H1 (cell line): ENCODE measurements around the gene LRRTM4. TPM values are rescaled to one million over a fixed set of nuclear protein-coding genes. Genes with fewer than 3 reads are reported as not detected.

ENCODE experiments used
- CTCF ChIA-PET: fragments of 300-600 bp; sonication (Branson Sonifier 250); formaldehyde crosslinking; loops from one replicate; lab custom pipeline; 2021; ENCODE audit not compliant: partially characterized antibody; lab: Charles Lee
- POLR2A ChIA-PET: fragments of 300-600 bp; sonication (Branson Sonifier 250); formaldehyde crosslinking; loops from one replicate; lab custom pipeline; 2021; ENCODE audit warnings: inconsistent platforms; ENCODE audit not compliant: partially characterized antibody; lab: Charles Lee
- DNase-seq, 2 experiments: peaks; one replicate each; pipeline versions ENCODE4 v3.0.0 to v3.0.0-alpha.2; 2010 to 2022; ENCODE audit warnings: low spot score in 2 of 2, low read depth in 1 of 2, mixed read lengths in 1 of 2
- FAIRE-seq: peaks from 2 replicates; lab custom pipeline; 2011; peaks lifted over from hg19 to GRCh38; lab: Jason Lieb, UNC
- H2AFZ ChIP-seq: 2 replicates; pipeline ENCODE4 v1.8.1; 2012; ENCODE audit warnings: low read length, inconsistent platforms
- H2AK5ac ChIP-seq: 2 replicates; pipeline ENCODE4 v1.6.1; 2013; ENCODE audit warnings: low read depth, low read length
- H2BK120ac ChIP-seq: replicated peaks from 2 replicates; pipeline ENCODE3; 2013; ENCODE audit warnings: low read depth, low read length, inconsistent platforms
- H2BK12ac ChIP-seq: 2 replicates; pipeline ENCODE4 v1.6.1; 2013; ENCODE audit warnings: low read depth, low read length
- H2BK15ac ChIP-seq: 2 replicates; pipeline ENCODE4 v1.6.1; 2013; ENCODE audit warnings: low read length
- H2BK20ac ChIP-seq: 2 replicates; pipeline ENCODE4 v1.6.1; 2013; ENCODE audit warnings: low read length
- H2BK5ac ChIP-seq: 2 replicates; pipeline ENCODE4 v1.6.1; 2013; ENCODE audit warnings: low read depth, low read length
- H3K14ac ChIP-seq: 2 replicates; pipeline ENCODE4 v1.6.1; 2013; ENCODE audit warnings: inconsistent platforms; ENCODE audit not compliant: insufficient read length
- H3K18ac ChIP-seq: 2 replicates; pipeline ENCODE4 v1.6.1; 2013; ENCODE audit warnings: low read length; ENCODE audit errors: extremely low read depth
- H3K23ac ChIP-seq: 2 replicates; pipeline ENCODE4 v1.6.1; 2013; ENCODE audit warnings: inconsistent platforms; ENCODE audit not compliant: insufficient read length
- H3K23me2 ChIP-seq: 2 replicates; pipeline ENCODE4 v1.6.1; 2013; ENCODE audit warnings: low read depth, low read length
- H3K27ac ChIP-seq: 2 replicates; pipeline ENCODE4 v1.6.1; 2011; ENCODE audit warnings: low read depth, low read length, inconsistent platforms
- H3K27me3 ChIP-seq, 4 experiments: replicated peaks in 1 of 4; 1 replicate in 1 of 4; 2 replicates in 3 of 4; pipeline versions ENCODE4 v1.6.1 to v1.8.1; 2011 to 2013; ENCODE audit warnings: low read length in 3 of 4, mild to moderate bottlenecking in 3 of 4, inconsistent platforms in 2 of 4, mixed read lengths in 2 of 4, moderate library complexity in 1 of 4; ENCODE audit not compliant: control insufficient read depth in 3 of 4, insufficient read depth in 3 of 4; ENCODE audit errors: extremely low read depth in 1 of 4
- H3K36me3 ChIP-seq, 4 experiments: 2 replicates each; pipeline versions ENCODE4 v1.6.1 to v1.8.1; 2011 to 2013; ENCODE audit warnings: mild to moderate bottlenecking in 4 of 4, low read length in 3 of 4, moderate library complexity in 2 of 4, control low read depth in 1 of 4, inconsistent platforms in 1 of 4; ENCODE audit not compliant: insufficient read depth in 4 of 4, control insufficient read depth in 2 of 4
- H3K4ac ChIP-seq: replicated peaks from 2 replicates; pipeline ENCODE3; 2013; ENCODE audit warnings: low read length, low read depth, mixed read lengths, inconsistent platforms; ENCODE audit not compliant: insufficient read length
- H3K4me1 ChIP-seq, 4 experiments: replicated peaks in 1 of 4; 1 replicate in 1 of 4; 2 replicates in 3 of 4; pipeline versions ENCODE4 v1.6.1 to v1.8.1; 2011 to 2013; ENCODE audit warnings: low read length in 3 of 4, inconsistent platforms in 2 of 4, mixed read lengths in 1 of 4; ENCODE audit not compliant: insufficient read depth in 4 of 4, control insufficient read depth in 3 of 4
- H3K4me2 ChIP-seq, 2 experiments: 2 replicates each; pipeline versions ENCODE4 v1.6.1 to v1.8.1; 2011 to 2013; ENCODE audit warnings: low read depth in 2 of 2, low read length in 2 of 2, control low read depth in 1 of 2, inconsistent platforms in 1 of 2, mild to moderate bottlenecking in 1 of 2; ENCODE audit not compliant: insufficient read depth in 1 of 2
- H3K4me3 ChIP-seq, 4 experiments: fragments of 200-600, 300-600 bp in 1 of 4; sonication (generic), shearing (Covaris generic), sonication (Bioruptor Twin) in 1 of 4; 2 replicates each; pipeline versions ENCODE4 v1.5.1 to v1.8.1; 2011 to 2016; ENCODE audit warnings: low read length in 4 of 4, low read depth in 3 of 4, control low read depth in 2 of 4, inconsistent platforms in 2 of 4, mild to moderate bottlenecking in 2 of 4, mixed read lengths in 1 of 4, moderate library complexity in 1 of 4; ENCODE audit not compliant: insufficient read depth in 2 of 4; ENCODE audit errors: extremely low read depth in 1 of 4
- H3K56ac ChIP-seq: replicated peaks from 2 replicates; pipeline ENCODE3; 2013; ENCODE audit warnings: low read depth, mild to moderate bottlenecking, mixed read lengths, low read length, inconsistent platforms; ENCODE audit not compliant: insufficient read length
- H3K79me1 ChIP-seq: 2 replicates; pipeline ENCODE4 v1.6.1; 2013; ENCODE audit warnings: low read depth, low read length, control low read depth
- H3K79me2 ChIP-seq, 2 experiments: 2 replicates each; pipeline versions ENCODE4 v1.6.1 to v1.8.1; 2012 to 2013; ENCODE audit warnings: low read length in 2 of 2, mild to moderate bottlenecking in 2 of 2, inconsistent platforms in 1 of 2; ENCODE audit not compliant: insufficient read depth in 2 of 2, control insufficient read depth in 1 of 2
- H3K9ac ChIP-seq, 4 experiments: replicated peaks in 1 of 4; 1 replicate in 1 of 4; 2 replicates in 3 of 4; pipeline versions ENCODE4 v1.6.1 to v1.8.1; 2011 to 2013; ENCODE audit warnings: low read depth in 3 of 4, low read length in 3 of 4, control low read depth in 2 of 4, mild to moderate bottlenecking in 2 of 4, moderate library complexity in 2 of 4, inconsistent platforms in 1 of 4; ENCODE audit errors: extremely low read depth in 1 of 4
- H3K9me3 ChIP-seq, 2 experiments: 2 replicates each; pipeline versions ENCODE4 v1.6.1 to v1.8.1; 2012 to 2013; ENCODE audit warnings: mild to moderate bottlenecking in 2 of 2, moderate library complexity in 2 of 2, control low read depth in 1 of 2, inconsistent platforms in 1 of 2, low read depth in 1 of 2, low read length in 1 of 2, mixed read lengths in 1 of 2; ENCODE audit not compliant: insufficient read depth in 2 of 2
- H4K20me1 ChIP-seq, 2 experiments: replicated peaks in 1 of 2; 2 replicates each; pipeline versions ENCODE3 to v1.8.1; 2011 to 2013; ENCODE audit warnings: inconsistent platforms in 2 of 2, low read length in 2 of 2, mild to moderate bottlenecking in 1 of 2; ENCODE audit not compliant: insufficient read depth in 2 of 2, control insufficient read depth in 1 of 2
- H4K5ac ChIP-seq: 2 replicates; pipeline ENCODE4 v1.6.1; 2013; ENCODE audit warnings: low read length, low read depth, mixed read lengths, inconsistent platforms; ENCODE audit not compliant: insufficient read length
- H4K8ac ChIP-seq: 2 replicates; pipeline ENCODE4 v1.8.0; 2013; ENCODE audit warnings: mild to moderate bottlenecking, moderate library complexity, low read length, inconsistent platforms; ENCODE audit not compliant: insufficient read depth; ENCODE audit errors: extremely low read depth
- H4K91ac ChIP-seq: replicated peaks from 2 replicates; pipeline ENCODE3; 2013; ENCODE audit warnings: low read length, mixed read lengths, inconsistent platforms; ENCODE audit not compliant: insufficient read length
- ATF3 ChIP-seq: IDR thresholded peaks from 2 replicates; pipeline ENCODE4 v1.6.1; 2011; ENCODE audit warnings: low read depth, mild to moderate bottlenecking, low read length; ENCODE audit not compliant: insufficient read depth
- BACH1 ChIP-seq: IDR thresholded peaks from 2 replicates; pipeline ENCODE4 v1.6.1; 2012; ENCODE audit warnings: low read length, improper control_type of control experiment
- BCL11A ChIP-seq, 2 experiments: IDR thresholded peaks; one replicate each; pipeline ENCODE4 v1.6.1; 2011; ENCODE audit warnings: low read depth in 2 of 2, low read length in 2 of 2, mild to moderate bottlenecking in 2 of 2
- CHD1 ChIP-seq: IDR thresholded peaks from 2 replicates; pipeline ENCODE4 v1.6.1; 2012; ENCODE audit warnings: low read depth, low read length, improper control_type of control experiment
- CREB1 ChIP-seq: IDR thresholded peaks from 2 replicates; pipeline ENCODE4 v1.6.1; 2012; ENCODE audit warnings: inconsistent platforms
- EZH2 ChIP-seq: fragments of 200-600 bp; sonication (generic); IDR thresholded peaks from 2 replicates; pipeline ENCODE4 v1.7.1; 2012; ENCODE audit warnings: low read depth, mild to moderate bottlenecking, moderate library complexity, low read length, inconsistent platforms; ENCODE audit not compliant: severe bottlenecking
- GABPA ChIP-seq: IDR thresholded peaks from 2 replicates; pipeline ENCODE4 v1.6.1; 2011; ENCODE audit warnings: mild to moderate bottlenecking, low read length, moderate library complexity, borderline replicate concordance; ENCODE audit not compliant: insufficient read depth
- HDAC6 ChIP-seq: IDR thresholded peaks from one replicate; pipeline ENCODE4 v1.7.1; 2012; ENCODE audit warnings: low read depth, mild to moderate bottlenecking, inconsistent platforms, low read length, moderate library complexity
- RAD21 ChIP-seq, 2 experiments: IDR thresholded peaks in 1 of 2; conservative IDR thresholded peaks in 1 of 2; 2 replicates each; pipeline ENCODE4 v1.6.1; 2011; ENCODE audit warnings: low read depth in 2 of 2, low read length in 2 of 2, improper control_type of control experiment in 1 of 2, inconsistent platforms in 1 of 2, mild to moderate bottlenecking in 1 of 2, moderate library complexity in 1 of 2
- SIRT6 ChIP-seq: IDR thresholded peaks from one replicate; pipeline ENCODE4 v1.7.1; 2012; ENCODE audit warnings: low read length, inconsistent platforms
- TBP ChIP-seq: IDR thresholded peaks from 2 replicates; pipeline ENCODE4 v1.6.1; 2011; ENCODE audit warnings: low read depth, low read length, improper control_type of control experiment
- WGBS, 2 experiments: shearing (Covaris generic) in 1 of 2; methylation state at CpG; one replicate each; pipeline versions ENCODE4 v1.1.6 to v1.1.7; 2013 to 2015; ENCODE audit warnings: low lambda C conversion rate in 2 of 2, mixed read lengths in 2 of 2, inconsistent platforms in 1 of 2, low coverage in 1 of 2, missing lambda C conversion rate in 1 of 2; ENCODE audit not compliant: insufficient replicate concordance in 2 of 2, insufficient coverage in 1 of 2, insufficient read length in 1 of 2; ENCODE audit errors: extremely low coverage in 1 of 2, missing lambda C conversion rate in 1 of 2; 5-methylcytosine and 5-hydroxymethylcytosine counted together
- polyA plus RNA-seq, 7 experiments: library from polyadenylated mRNA; depleted of rRNA in 3 of 7; stranded (reverse) in 5 of 7; unstranded in 2 of 7; fragments of >200 nt in 5 of 7; fragments of 200-250 nt in 2 of 7; gene quantifications; 1 replicate in 5 of 7; 2 replicates in 1 of 7; 4 replicates in 1 of 7; pipeline versions ENCODE4 v1.2.1 to v1.2.3, GENCODE V29; 2011 to 2013; ENCODE audit warnings: missing spikeins in 2 of 7, mixed read lengths in 2 of 7
- total RNA-seq: library from RNA; stranded (reverse); fragmentation: NEBNext Ultra II Directional; extraction: Animal tissue kit (Norgen Biotek cat#: 25700); gene quantifications from 2 replicates; pipeline ENCODE4 v1.2.1, GENCODE V29; 2021
- TF ChIP-seq, protein P1 (sequence below), 3 experiments: IDR thresholded peaks; 1 replicate in 2 of 3; 2 replicates in 1 of 3; pipeline versions ENCODE4 v1.5.1 to v1.6.1; 2011; ENCODE audit warnings: low read length in 3 of 3, mild to moderate bottlenecking in 3 of 3, inconsistent platforms in 2 of 3, low read depth in 1 of 3, moderate library complexity in 1 of 3; ENCODE audit not compliant: insufficient read depth in 1 of 3; ENCODE audit errors: control extremely low read depth in 1 of 3

The LRRTM4 gene
- total and polyA plus RNA-seq, 2 of the 8 experiments (the other 6 are each of a cell fraction or from before 2014, with no cell fraction given), result 3.6 to 9.5 TPM

DNA sequence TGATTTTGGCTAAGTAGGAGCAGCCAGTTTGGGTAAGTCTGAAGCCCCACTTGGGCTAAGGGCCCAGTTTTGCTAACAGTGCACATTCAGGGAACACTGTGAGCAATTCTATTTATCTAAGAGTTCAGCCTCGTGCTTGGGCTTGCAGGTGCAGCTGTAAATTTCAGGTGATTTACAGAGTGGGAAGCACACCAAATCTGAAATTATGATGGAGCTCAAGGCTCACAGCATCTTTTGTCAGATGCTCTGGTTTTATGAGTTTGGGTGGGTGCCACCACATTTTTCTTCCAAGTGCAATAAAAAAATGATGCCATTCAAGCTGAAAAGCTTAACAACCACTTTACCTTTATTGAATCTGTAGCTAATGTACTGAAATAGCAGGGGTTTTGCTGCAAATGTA lies 671.2 kb downstream of the LRRTM4 start:
- Histone ChIP-seq H3K9me3 (no peaks in the 10 kb centered on the region), H3K27ac (no peak overlapping the region), H2AFZ (no peak overlapping the region), H3K23me2 (no peaks in the 10 kb centered on the region), H3K4me1 (no peaks in the 10 kb centered on the region), H3K36me3 (no peaks in the 10 kb centered on the region), H4K20me1 (no peaks in the 10 kb centered on the region), H2AK5ac (no peak overlapping the region), H3K4me2 (no peak overlapping the region), H3K9ac (no peak overlapping the region), H3K4ac (no peak overlapping the region), H4K5ac (no peak overlapping the region), H3K79me2 (no peaks in the 10 kb centered on the region), H2BK15ac (no peak overlapping the region), H4K91ac (no peak overlapping the region), H3K23ac (no peak overlapping the region), H2BK120ac (no peak overlapping the region), H3K56ac (no peak overlapping the region), H3K27me3 (no peaks in the 10 kb centered on the region), H2BK5ac (no peak overlapping the region), H3K4me3 (no peak overlapping the region), H3K14ac (no peak overlapping the region), H3K79me1 (no peaks in the 10 kb centered on the region), H4K8ac (no peak overlapping the region), H2BK12ac (no peak overlapping the region), H2BK20ac (no peak overlapping the region), H3K18ac (no peak overlapping the region)
- 95% methylated on average over 1 of the region's 1 CpG; no CpG with 5 or more reads in 1 of the 2 experiments for WGBS, 2 experiments
- CTCF ChIA-PET, result no interaction called here
- FAIRE-seq (no peak), DNase-seq (no peak)
- POLR2A ChIA-PET, result no interaction called here
- no peak for TF ChIP-seq BCL11A (IDR thresholded peaks at IDR 0.05; ENCODE audit: low read depth in 2 of 2, low read length in 2 of 2)
- no peak for TF ChIP-seq CREB1
- TF ChIP-seq SIRT6, result no peak
- no peak for TF ChIP-seq HDAC6
- no peak for TF ChIP-seq BACH1
- no peak for TF ChIP-seq GABPA
- TF ChIP-seq EZH2, result no peak
- no peak for TF ChIP-seq TBP
- TF ChIP-seq CHD1, result no peak
- TF ChIP-seq, protein P1, sequence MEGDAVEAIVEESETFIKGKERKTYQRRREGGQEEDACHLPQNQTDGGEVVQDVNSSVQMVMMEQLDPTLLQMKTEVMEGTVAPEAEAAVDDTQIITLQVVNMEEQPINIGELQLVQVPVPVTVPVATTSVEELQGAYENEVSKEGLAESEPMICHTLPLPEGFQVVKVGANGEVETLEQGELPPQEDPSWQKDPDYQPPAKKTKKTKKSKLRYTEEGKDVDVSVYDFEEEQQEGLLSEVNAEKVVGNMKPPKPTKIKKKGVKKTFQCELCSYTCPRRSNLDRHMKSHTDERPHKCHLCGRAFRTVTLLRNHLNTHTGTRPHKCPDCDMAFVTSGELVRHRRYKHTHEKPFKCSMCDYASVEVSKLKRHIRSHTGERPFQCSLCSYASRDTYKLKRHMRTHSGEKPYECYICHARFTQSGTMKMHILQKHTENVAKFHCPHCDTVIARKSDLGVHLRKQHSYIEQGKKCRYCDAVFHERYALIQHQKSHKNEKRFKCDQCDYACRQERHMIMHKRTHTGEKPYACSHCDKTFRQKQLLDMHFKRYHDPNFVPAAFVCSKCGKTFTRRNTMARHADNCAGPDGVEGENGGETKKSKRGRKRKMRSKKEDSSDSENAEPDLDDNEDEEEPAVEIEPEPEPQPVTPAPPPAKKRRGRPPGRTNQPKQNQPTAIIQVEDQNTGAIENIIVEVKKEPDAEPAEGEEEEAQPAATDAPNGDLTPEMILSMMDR (IDR thresholded peaks at IDR 0.05; ENCODE audit: control extremely low read depth in 1 of 3, insufficient read depth in 1 of 3, low read depth in 1 of 3, low read length in 3 of 3), result no peak
- no peak for TF ChIP-seq RAD21 (IDR thresholded peaks at IDR 0.05 in 1 of 2, conservative IDR thresholded peaks at IDR 0.05 in 1 of 2; ENCODE audit: low read depth in 2 of 2, low read length in 2 of 2)
- no peak for TF ChIP-seq ATF3
